Lower lobe of right lung (tissue), 2 donors: Measurements from ENCODE around the gene ITSN1. TPM values are rescaled to one million over a fixed set of nuclear protein-coding genes. Genes with fewer than 3 reads are reported as not detected.

Source experiments
- ATAC-seq, 2 donors: fragments of 200-7000 bp; cut with Tn5 transposase; one replicate each; pipeline ENCODE4 v1.9.1; 2020 to 2022; ENCODE audit warnings: mild to moderate bottlenecking in 2 of 2, moderate library complexity in 2 of 2
- DNase-seq: peaks from one replicate; pipeline ENCODE4 v3.0.0-alpha.2; 2020
- H3K27ac ChIP-seq: fragments of 200-600 bp; one replicate; pipeline ENCODE4 v1.8.0; 2022
- H3K27me3 ChIP-seq: fragments of 200-600 bp; one replicate; pipeline ENCODE4 v1.8.0; 2022; ENCODE audit warnings: low read depth
- H3K36me3 ChIP-seq: fragments of 200-600 bp; one replicate; pipeline ENCODE4 v1.8.0; 2022; ENCODE audit warnings: mild to moderate bottlenecking
- H3K4me1 ChIP-seq: fragments of 200-600 bp; one replicate; pipeline ENCODE4 v1.8.0; 2022
- H3K4me3 ChIP-seq: fragments of 200-600 bp; one replicate; pipeline ENCODE4 v1.8.0; 2022; ENCODE audit warnings: mild to moderate bottlenecking
- H3K9me3 ChIP-seq: fragments of 200-600 bp; one replicate; pipeline ENCODE4 v1.8.0; 2022
- intact Hi-C: fragments of 100-400 bp; cut with DNase I; formaldehyde crosslinking; loops from one replicate; pipeline ENCODE4 v1.11.0; 2022
- total RNA-seq: library from RNA; stranded (reverse); fragmentation: NEBNext Ultra II Directional; extraction: Animal tissue kit (Norgen Biotek cat#: 25700); gene quantifications from one replicate; pipeline ENCODE4 v1.2.1, GENCODE V29; 2021
- TF ChIP-seq, protein P1 (sequence below): fragments of 200-600 bp; IDR thresholded peaks from one replicate; pipeline ENCODE4 v1.8.0; 2022; ENCODE audit warnings: antibody characterized with exemption, mild to moderate bottlenecking
- donor health status: DM: no; HTN: yes; CAD: no; lungs with severe emphysema.

ITSN1 gene
- total RNA-seq, 1 donor from 2014 or later = 31.4 TPM

DNA sequence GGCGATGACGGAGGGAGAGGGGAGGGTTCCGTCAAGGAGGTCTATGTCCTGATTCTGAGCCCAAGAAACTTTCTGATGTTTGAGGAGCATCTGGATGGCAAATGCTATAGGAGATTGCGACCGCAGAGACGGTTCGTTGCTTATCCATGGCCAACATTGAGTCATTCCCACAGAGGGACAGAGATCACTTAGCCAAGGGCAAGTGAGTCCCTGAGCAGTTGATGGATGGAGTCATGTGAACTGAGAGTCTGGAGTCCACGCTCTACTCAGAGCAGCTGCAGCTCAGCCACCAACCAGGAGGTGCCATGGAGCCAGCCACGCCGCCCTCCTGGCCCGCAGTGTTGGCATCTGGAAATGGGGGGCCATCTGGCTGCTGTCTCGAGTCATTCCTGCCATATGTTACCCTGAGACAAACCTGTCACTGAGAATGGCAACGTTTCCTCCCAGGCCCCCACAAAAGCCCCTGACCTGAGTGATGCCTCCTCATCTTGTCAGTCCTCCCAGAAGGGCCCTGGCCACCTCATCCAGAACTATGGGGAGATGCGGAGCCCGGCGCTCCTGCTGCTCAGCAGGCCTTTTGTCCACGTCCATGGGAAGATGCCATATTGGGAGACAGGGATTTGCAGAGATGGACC lies 214.7 kb downstream of the ITSN1 start:
- no peaks in the 10 kb centered on the region for H3K9me3 ChIP-seq
- no peaks in the 10 kb centered on the region for H3K36me3 ChIP-seq
- TF ChIP-seq, protein P1, sequence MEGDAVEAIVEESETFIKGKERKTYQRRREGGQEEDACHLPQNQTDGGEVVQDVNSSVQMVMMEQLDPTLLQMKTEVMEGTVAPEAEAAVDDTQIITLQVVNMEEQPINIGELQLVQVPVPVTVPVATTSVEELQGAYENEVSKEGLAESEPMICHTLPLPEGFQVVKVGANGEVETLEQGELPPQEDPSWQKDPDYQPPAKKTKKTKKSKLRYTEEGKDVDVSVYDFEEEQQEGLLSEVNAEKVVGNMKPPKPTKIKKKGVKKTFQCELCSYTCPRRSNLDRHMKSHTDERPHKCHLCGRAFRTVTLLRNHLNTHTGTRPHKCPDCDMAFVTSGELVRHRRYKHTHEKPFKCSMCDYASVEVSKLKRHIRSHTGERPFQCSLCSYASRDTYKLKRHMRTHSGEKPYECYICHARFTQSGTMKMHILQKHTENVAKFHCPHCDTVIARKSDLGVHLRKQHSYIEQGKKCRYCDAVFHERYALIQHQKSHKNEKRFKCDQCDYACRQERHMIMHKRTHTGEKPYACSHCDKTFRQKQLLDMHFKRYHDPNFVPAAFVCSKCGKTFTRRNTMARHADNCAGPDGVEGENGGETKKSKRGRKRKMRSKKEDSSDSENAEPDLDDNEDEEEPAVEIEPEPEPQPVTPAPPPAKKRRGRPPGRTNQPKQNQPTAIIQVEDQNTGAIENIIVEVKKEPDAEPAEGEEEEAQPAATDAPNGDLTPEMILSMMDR = no peak
- H3K27me3 ChIP-seq = no peaks in the 10 kb centered on the region
- DNase-seq (no peak), ATAC-seq (no peak)
- H3K27ac ChIP-seq = no peak overlapping the region
- intact Hi-C loops = no loop called here
- no peaks in the 10 kb centered on the region for H3K4me1 ChIP-seq
- no peak overlapping the region for H3K4me3 ChIP-seq

DNA sequence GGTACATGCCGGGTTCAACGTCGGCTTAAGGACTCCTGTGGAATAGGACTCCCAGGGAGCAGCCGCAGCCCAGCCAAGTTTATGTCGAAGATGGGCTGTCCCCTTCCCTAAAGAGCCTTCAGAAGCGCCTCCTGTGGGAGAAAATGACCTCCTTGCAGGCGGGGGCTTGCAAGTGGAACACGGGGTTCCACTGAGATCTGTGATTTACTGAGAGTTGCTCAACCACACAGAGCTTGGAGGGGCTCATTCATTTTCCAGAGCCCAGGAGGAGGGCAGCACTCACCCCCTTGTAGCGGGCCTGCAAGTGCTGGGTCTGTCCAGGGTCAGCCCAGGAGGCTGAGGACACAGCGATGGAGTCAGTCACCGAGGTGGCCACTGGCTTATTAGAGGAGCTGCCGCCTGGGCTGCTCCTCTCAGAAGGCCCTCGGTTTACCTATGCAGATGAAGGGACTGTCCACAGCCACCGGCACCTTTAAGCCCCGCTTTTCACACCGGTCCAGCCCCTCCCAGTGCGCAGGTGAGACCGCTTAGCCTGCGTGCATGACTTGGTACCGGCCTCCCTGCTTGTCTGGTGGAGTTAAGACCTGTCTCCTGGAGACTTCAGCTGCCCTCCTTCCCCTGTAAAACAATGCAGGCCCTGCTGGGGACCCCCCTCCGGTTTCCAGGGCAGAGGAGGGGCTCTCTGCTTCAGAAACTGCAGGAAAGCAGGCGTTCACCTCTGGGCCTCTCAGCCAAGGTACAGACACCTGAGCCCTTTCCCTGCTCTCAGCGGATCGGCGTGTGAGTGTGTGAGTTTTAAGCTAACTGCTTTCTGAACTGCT lies 215.8 kb downstream of the ITSN1 start:
- Histone ChIP-seq H3K4me3 (no peak overlapping the region), H3K27me3 (no peaks in the 10 kb centered on the region), H3K9me3 (no peaks in the 10 kb centered on the region), H3K27ac (no peak overlapping the region), H3K4me1 (no peaks in the 10 kb centered on the region), H3K36me3 (no peaks in the 10 kb centered on the region)
- TF ChIP-seq, protein P1 = no peak
- intact Hi-C loops = no loop called here
- DNase-seq (no peak), ATAC-seq (no peak)

DNA sequence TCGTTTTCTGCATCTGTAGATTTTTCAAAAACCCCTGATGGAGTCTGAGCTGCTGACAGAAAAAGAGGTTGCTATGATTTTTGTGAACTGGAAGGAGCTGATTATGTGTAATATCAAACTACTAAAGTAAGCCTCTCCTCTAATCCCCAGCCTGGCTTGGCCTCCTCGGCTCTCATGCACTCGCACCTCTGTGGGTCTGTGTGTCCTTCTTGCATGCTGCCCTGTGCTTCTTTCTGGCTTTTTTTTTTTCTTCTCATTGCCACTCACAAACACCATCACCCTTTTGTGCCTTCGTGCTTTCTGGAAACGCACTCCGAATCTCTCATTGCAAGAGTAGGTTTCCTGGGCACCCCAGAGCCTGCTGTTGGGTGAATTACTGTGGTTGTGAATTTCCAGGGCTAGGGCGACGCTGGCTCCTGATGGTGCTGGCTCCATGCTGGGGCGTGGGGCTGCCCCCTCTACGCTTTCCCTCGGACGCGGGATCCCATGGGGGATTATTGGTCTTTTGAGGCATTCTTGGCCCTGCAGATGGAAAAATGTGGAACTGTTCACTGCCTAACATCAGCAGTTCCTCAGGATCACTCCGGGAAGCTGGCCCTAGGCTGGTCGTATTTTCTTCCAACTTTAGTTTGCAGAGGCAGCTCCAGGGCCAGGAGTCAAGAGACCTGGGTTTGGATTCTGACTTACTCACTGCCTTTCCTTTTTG lies 216.5 kb downstream of the ITSN1 start:
- no peaks in the 10 kb centered on the region for H3K36me3 ChIP-seq
- H3K9me3 ChIP-seq = no peaks in the 10 kb centered on the region
- H3K27me3 ChIP-seq = no peaks in the 10 kb centered on the region
- ATAC-seq = no peak
- H3K4me3 ChIP-seq = no peak overlapping the region
- intact Hi-C loops = no loop called here
- no peak overlapping the region for H3K27ac ChIP-seq
- no peaks in the 10 kb centered on the region for H3K4me1 ChIP-seq
- no peak for DNase-seq
- TF ChIP-seq, protein P1 = no peak

DNA sequence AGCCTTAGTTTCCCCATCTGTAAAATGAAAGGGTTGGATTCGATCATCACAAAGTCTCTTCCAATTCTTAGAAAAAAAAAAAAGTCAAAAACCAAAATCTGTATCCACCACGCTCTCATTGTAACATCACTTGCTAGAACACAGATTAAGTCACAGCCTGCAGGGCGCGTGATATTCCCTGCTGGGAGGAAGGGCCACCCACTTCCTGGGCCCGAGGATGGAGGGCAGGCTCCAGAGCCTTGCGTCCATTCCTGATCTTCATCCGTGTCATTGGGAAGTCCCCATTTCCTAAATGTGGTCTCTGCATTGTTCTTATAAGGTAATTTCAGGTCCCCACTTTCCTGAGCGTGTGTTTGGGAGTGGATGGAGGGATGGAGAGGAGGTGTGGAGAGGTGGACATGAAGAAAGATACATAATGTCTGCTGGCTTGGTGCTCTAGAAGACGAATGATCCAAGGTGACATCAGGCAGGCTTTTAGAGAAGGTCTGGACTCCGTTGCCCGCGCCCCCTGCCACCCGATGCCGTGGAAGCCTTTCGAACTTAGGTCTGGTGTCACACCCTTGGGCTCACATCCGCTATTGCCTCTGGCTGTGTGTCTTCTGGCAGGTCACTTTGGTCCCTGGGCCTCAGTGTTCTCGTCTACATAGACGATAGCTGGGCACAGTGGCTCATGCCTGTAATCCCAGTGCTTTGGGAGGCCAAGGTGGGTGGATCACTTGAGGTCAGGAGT lies 217.2 kb downstream of the ITSN1 start:
- H3K27me3 ChIP-seq = no peaks in the 10 kb centered on the region
- TF ChIP-seq, protein P1 = no peak
- no peaks in the 10 kb centered on the region for H3K4me1 ChIP-seq
- H3K27ac ChIP-seq = no peak overlapping the region
- ATAC-seq (no peak), DNase-seq (no peak)
- H3K9me3 ChIP-seq = no peaks in the 10 kb centered on the region
- H3K36me3 ChIP-seq = no peaks in the 10 kb centered on the region
- no peak overlapping the region for H3K4me3 ChIP-seq
- intact Hi-C loops = no loop called here

DNA sequence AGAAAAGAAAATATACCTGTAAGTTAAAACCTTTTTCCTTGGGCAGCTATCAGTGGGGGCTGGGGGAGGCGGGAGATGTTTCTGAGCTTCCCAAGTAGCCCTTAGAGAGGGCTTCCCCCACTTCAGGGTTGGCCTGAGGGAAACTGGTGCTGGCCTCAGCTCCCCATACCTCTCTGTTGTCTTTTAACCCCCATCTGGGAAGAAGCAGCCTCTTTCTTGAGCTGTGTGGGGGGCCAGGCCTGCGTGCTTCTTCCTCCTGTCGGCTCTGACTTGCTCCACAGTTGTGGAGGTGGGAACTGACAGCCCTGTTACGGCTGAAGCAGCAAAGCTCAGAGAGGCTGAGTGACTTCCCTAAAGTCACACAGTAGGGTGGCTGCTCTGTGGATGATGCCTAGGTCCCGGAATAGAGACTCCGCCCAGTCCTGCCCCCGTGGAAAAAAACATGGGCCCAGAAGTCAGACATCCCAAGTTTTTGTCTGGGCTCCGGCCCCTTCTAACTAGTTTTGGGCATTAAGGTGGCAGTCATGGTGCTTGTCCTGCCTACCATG lies 218.1 kb downstream of the ITSN1 start:
- no peaks in the 10 kb centered on the region for H3K27me3 ChIP-seq
- H3K27ac ChIP-seq = no peak overlapping the region
- intact Hi-C loops = no loop called here
- DNase-seq (no peak), ATAC-seq (no peak)
- H3K9me3 ChIP-seq = no peaks in the 10 kb centered on the region
- no peaks in the 10 kb centered on the region for H3K36me3 ChIP-seq
- H3K4me1 ChIP-seq = no peaks in the 10 kb centered on the region
- TF ChIP-seq, protein P1 = no peak
- no peak overlapping the region for H3K4me3 ChIP-seq
